Measurements from ENCODE around the gene ALB.

ALB gene

DNA sequence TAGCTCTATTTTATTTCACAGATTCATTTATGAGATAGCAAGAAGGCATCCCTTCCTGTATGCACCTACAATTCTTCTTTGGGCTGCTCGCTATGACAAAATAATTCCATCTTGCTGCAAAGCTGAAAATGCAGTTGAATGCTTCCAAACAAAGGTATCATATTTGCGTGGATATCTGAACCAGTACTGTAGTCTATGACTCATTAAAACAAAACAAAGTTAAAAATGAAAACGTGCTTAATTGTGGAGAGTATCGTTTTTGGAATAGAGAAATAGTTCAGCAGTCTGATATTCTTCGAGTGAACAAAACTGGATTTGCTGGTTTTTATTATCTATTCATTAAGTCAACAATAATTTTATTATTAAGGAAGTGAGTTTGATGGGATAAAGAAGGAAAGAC, 38.2 kb downstream of the ALB start:
- Histone ChIP-seq H3K4me1 (ENCODE audit: insufficient read depth, low read length) (peaks cover 3% of the 10 kb centered on the region; the same call in 1 of the 2 replicates), H3K9me3 (ENCODE audit: insufficient read depth, low read depth, low read length) (no peaks in the 10 kb centered on the region), H3K36me3 (ENCODE audit: insufficient read depth, low read length) (no peaks in the 10 kb centered on the region), H3K27ac (ENCODE audit: low read depth, low read length) (no peak overlapping the region), H3K9ac (ENCODE audit: low read depth, low read length) (no peak overlapping the region), H3K4me3 (ENCODE audit: low read length) (no peak overlapping the region), H3K27me3 (ENCODE audit: insufficient read depth, low read length) (no peaks in the 10 kb centered on the region)
- 90% methylated on average over 5 of the region's 5 CpGs for WGBS

DNA sequence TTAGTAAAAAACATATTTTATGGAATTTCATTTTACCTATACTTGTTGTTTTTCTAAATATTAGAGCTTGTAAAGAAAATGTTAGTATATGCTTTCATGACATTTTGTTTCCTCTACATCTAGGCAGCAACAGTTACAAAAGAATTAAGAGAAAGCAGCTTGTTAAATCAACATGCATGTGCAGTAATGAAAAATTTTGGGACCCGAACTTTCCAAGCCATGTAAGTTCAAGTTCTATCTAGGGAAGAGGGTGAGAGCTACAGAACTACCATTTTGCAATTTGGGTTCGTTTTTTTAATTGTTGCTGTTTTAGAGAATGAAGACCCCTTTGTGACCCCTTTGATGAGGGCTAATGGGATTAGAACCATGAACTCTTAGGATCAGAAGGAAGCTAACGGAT, 39.1 kb downstream of the ALB start:
- H3K36me3 ChIP-seq (ENCODE audit: insufficient read depth, low read length), result no peaks in the 10 kb centered on the region

DNA sequence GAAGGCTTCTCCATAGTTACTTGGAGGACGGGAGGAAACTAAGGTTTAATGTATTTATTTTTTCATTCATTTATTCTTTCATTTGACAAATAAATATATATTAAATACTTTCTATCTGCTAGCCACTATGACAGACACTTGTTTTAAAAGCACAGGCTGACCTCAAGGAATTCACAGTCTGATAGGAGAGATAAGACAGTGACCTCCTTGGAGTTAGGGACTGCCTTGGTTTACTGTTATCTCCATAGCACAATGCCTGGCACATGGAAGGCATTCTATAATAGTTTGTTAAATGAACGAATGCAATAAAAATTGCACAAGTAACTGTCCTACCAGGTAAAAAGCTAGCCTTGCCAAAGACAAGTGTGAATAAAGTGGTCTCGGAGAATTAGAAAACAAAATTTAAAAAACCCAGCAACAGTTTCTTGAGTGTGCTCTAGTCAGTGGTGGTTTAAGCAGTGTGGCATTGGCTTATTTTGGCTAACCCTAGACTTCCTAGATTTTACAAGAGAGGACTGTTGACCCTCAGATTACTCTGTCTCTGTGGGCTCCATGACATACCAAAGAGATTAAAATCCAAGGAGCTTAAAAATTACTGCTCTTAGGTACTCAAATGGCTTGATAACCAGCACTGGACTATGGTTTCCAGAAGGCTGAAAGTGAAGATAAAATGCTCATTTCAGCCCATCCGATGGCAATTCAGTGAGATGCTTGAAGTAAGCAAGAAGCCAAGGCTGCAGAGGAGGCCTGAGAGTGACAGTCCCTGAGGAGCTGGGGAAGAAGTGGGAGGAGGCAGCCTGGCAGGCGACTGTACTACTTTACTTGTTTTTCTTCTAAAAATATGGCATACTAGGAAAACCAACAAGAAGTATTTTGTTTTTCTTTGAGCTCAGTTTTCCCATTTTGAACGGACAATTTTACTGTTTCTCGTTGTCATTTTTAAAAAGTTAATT, 41.6 kb downstream of the ALB start:
- H3K36me3 ChIP-seq (ENCODE audit: insufficient read depth, low read length), result no peaks in the 10 kb centered on the region
- H3K4me3 ChIP-seq (ENCODE audit: low read length), result no peak overlapping the region
- H3K27me3 ChIP-seq (ENCODE audit: insufficient read depth, low read length), result no peaks in the 10 kb centered on the region
- WGBS, result 87% methylated on average over 6 of the region's 7 CpGs
- H3K9me3 ChIP-seq (ENCODE audit: insufficient read depth, low read depth, low read length), result no peaks in the 10 kb centered on the region
- H3K9ac ChIP-seq (ENCODE audit: low read depth, low read length), result no peak overlapping the region
- H3K4me1 ChIP-seq (ENCODE audit: insufficient read depth, low read length), result peaks cover 24% of the 10 kb centered on the region
- no peak overlapping the region for H3K27ac ChIP-seq (ENCODE audit: low read depth, low read length)

More for the DNA sequence above, 39.1 kb downstream of the ALB start:
- WGBS, result 87% methylated on average over 2 of the region's 3 CpGs
- no peaks in the 10 kb centered on the region for H3K9me3 ChIP-seq (ENCODE audit: insufficient read depth, low read depth, low read length)
- H3K9ac ChIP-seq (ENCODE audit: low read depth, low read length), result no peak overlapping the region
- H3K27ac ChIP-seq (ENCODE audit: low read depth, low read length), result no peak overlapping the region
- no peaks in the 10 kb centered on the region for H3K27me3 ChIP-seq (ENCODE audit: insufficient read depth, low read length)
- no peak overlapping the region for H3K4me3 ChIP-seq (ENCODE audit: low read length)
- H3K4me1 ChIP-seq (ENCODE audit: insufficient read depth, low read length), result peaks cover 3% of the 10 kb centered on the region; the same call in 1 of the 2 replicates

DNA sequence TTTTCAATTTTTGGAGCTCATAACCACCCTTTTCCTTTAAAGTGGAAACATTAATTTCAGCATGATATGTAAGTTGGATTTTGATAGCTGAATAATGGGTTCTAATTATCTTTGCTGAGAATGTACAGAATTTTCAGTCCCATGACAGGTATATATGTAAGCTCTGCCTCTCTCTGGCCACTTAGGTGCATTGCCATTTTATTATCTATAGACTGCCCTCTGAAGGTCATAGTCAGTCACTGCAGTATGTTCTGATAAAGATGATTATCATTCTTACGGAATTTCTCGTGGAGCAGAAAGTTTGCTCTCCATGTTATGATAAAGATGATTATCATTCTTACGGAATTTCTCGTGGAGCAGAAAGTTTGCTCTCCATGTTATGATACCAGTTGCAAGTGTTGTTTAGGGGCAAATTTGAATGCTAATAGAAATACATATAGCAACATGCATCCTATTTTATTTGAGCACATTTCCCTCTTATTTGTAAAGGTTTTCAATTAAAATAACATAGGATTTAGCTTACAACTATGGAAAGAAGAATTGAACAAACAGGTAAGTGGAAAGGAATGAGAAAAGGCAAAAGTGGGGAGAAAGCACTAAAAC, 42.4 kb downstream of the ALB start:
- Histone ChIP-seq H3K9ac (ENCODE audit: low read depth, low read length) (no peak overlapping the region), H3K36me3 (ENCODE audit: insufficient read depth, low read length) (no peaks in the 10 kb centered on the region), H3K27me3 (ENCODE audit: insufficient read depth, low read length) (no peaks in the 10 kb centered on the region), H3K4me3 (ENCODE audit: low read length) (no peak overlapping the region), H3K9me3 (ENCODE audit: insufficient read depth, low read depth, low read length) (no peaks in the 10 kb centered on the region), H3K4me1 (ENCODE audit: insufficient read depth, low read length) (peaks cover 32% of the 10 kb centered on the region), H3K27ac (ENCODE audit: low read depth, low read length) (no peak overlapping the region)
- 64% methylated on average over 2 of the region's 4 CpGs for WGBS

DNA sequence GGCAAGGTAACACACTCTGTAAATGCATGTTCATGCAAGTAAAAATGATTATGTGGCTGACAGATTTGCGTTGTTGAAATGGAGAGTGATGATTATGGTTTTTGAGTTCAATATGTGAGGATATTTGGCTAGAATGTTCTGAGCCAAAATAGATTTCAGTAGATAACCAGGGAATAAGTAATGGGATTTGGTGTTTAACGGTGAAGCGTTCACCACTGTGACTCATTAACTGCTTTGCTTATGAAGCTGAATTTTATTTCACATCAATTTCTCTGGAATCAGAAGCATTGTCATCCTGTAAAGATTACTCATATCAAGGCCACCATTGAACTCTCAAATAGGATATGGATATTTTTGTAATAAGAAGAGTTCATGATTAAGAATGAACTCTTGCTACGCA, 43.6 kb downstream of the ALB start:
- 95% methylated on average over 3 of the region's 4 CpGs for WGBS
- H3K9ac ChIP-seq (ENCODE audit: low read depth, low read length), result no peak overlapping the region

DNA sequence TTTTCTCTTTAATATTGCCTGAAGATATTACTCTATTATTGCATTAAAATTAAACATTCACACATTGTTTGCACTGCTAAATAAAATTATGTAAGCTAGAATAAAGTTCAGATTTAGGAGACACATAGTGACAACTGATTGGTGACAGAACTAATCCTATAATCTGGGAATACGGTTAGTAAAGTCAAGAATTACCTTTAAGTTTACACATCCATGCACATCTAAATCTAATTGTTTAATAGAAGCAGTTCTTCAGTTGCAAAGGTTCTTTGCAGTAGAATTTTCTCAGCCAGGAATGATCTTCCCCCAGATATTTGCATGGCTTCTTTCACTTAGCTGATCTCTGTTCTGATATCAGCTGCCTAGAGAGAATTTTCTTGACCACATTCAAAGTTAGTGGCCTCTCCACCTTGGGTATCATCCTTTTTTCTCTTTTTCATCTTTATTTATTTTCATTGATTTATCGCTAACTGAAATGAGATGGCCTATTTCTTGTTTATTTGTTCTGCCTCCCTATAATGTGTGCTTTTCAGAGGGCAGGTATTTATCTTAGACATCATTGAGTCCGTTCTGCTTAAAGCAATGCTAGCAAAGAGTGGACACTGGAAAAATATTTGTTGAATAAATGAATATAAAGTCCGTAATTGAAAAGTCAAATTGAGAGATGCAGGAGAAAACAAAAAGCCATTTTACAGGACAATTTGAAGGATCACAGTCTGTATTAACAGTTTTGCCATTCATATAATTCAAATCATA, 44.5 kb downstream of the ALB start:
- 97% methylated on average over 4 of the region's 4 CpGs for WGBS
- Histone ChIP-seq H3K4me1 (ENCODE audit: insufficient read depth, low read length) (peaks cover 54% of the 10 kb centered on the region), H3K36me3 (ENCODE audit: insufficient read depth, low read length) (no peaks in the 10 kb centered on the region), H3K4me3 (ENCODE audit: low read length) (no peak overlapping the region), H3K9me3 (ENCODE audit: insufficient read depth, low read depth, low read length) (no peaks in the 10 kb centered on the region), H3K27ac (ENCODE audit: low read depth, low read length) (no peak overlapping the region), H3K9ac (ENCODE audit: low read depth, low read length) (no peak overlapping the region), H3K27me3 (ENCODE audit: insufficient read depth, low read length) (peaks cover 4% of the 10 kb centered on the region; the same call in 1 of the 2 replicates)

More for the DNA sequence above, 43.6 kb downstream of the ALB start:
- Histone ChIP-seq H3K36me3 (ENCODE audit: insufficient read depth, low read length) (no peaks in the 10 kb centered on the region), H3K27ac (ENCODE audit: low read depth, low read length) (no peak overlapping the region), H3K27me3 (ENCODE audit: insufficient read depth, low read length) (peaks cover 4% of the 10 kb centered on the region; the same call in 1 of the 2 replicates), H3K4me1 (ENCODE audit: insufficient read depth, low read length) (peaks cover 44% of the 10 kb centered on the region), H3K4me3 (ENCODE audit: low read length) (no peak overlapping the region), H3K9me3 (ENCODE audit: insufficient read depth, low read depth, low read length) (no peaks in the 10 kb centered on the region)

DNA sequence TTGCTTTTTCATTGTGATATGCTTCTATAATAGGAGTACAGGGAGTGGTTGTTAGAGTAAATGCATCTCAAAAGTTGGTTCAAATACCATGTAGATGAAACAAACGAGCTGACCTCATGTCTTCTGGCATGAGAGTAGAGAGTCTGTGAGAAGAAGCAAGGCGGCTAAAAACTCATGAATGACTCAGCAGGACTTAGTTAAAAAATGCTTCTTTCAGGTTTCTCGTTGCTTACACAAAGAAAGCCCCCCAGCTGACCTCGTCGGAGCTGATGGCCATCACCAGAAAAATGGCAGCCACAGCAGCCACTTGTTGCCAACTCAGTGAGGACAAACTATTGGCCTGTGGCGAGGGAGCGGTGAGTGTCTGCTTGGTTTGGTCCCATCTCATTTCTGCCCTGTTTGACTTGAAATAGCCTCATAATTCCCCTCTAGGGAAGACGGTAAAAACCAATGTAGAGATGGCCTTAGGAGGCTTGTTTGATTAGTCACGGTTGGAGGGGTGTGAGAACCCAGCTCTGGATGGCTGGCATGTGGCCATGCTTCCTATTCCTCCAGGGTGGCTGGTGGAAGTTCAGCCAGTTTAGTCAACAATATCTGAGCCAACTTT, 46.4 kb downstream of the ALB start:
- peak overlapping the region; percentile 76 for H3K27ac ChIP-seq (ENCODE audit: low read depth, low read length)
- peaks cover 69% of the 10 kb centered on the region for H3K4me1 ChIP-seq (ENCODE audit: insufficient read depth, low read length)
- H3K36me3 ChIP-seq (ENCODE audit: insufficient read depth, low read length), result no peaks in the 10 kb centered on the region
- H3K9ac ChIP-seq (ENCODE audit: low read depth, low read length), result peak overlapping the region; percentile 42; the same call in 1 of the 2 replicates
- H3K27me3 ChIP-seq (ENCODE audit: insufficient read depth, low read length), result peaks cover 4% of the 10 kb centered on the region; the same call in 1 of the 2 replicates
- WGBS, result 50% methylated on average over 9 of the region's 9 CpGs
- H3K9me3 ChIP-seq (ENCODE audit: insufficient read depth, low read depth, low read length), result no peaks in the 10 kb centered on the region
- no peak overlapping the region for H3K4me3 ChIP-seq (ENCODE audit: low read length)

DNA sequence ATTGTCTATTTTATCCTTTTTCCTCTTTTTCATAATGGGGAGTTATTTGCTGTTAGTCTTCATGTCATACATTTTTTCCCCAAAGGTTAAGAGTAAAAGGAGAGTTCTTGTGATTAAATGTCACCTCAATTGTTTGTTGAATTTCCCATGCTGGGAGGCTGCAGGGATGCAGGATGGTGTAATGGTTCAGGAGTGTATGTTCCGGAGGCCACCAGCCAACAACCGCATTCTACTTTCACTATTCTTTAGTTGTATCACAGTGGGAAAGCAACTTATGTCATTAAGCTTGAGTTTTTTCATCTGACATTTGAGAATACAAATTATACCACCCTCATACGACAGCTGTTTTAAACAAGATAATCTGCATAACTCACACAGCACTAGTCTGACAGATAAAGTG, 47.3 kb downstream of the ALB start:
- Histone ChIP-seq H3K4me1 (ENCODE audit: insufficient read depth, low read length) (peaks cover 69% of the 10 kb centered on the region), H3K4me3 (ENCODE audit: low read length) (no peak overlapping the region), H3K27me3 (ENCODE audit: insufficient read depth, low read length) (peaks cover 4% of the 10 kb centered on the region; the same call in 1 of the 2 replicates), H3K36me3 (ENCODE audit: insufficient read depth, low read length) (no peaks in the 10 kb centered on the region), H3K27ac (ENCODE audit: low read depth, low read length) (peak overlapping the region; percentile 94; the same call in 1 of the 2 replicates), H3K9me3 (ENCODE audit: insufficient read depth, low read depth, low read length) (no peaks in the 10 kb centered on the region), H3K9ac (ENCODE audit: low read depth, low read length) (no peak overlapping the region)
- WGBS, result 18% methylated on average over 1 of the region's 3 CpGs

DNA sequence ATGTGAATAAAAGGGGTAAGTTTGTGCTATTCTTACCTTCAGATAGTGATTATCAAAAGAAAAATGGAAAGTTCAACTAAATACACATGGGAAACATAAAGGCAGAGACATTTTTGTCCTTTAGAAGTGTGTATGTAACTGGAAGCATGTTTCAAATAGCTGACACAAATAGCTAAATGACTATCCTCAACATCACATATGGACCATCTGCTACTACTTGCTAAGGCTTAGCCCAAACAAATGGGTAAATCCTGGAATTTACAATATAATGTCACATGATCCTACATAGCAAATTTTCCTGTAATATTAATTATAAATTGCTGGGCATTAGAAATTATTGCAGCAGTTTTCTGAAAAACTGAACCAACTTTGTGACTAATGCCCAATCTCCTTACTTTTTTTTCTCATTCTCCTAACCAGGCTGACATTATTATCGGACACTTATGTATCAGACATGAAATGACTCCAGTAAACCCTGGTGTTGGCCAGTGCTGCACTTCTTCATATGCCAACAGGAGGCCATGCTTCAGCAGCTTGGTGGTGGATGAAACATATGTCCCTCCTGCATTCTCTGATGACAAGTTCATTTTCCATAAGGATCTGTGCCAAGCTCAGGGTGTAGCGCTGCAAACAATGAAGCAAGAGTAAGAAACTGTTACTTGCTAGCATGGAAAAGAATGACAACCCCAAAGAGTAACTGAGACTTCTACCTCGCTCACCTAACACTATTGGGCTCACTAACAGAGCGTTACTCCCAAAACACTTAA, 48.1 kb downstream of the ALB start:
- Histone ChIP-seq H3K27ac (ENCODE audit: low read depth, low read length) (peak overlapping the region; percentile 94), H3K9ac (ENCODE audit: low read depth, low read length) (0 out of 2 replicates have a peak overlapping the region, but pooled peaks have one; percentile 12), H3K36me3 (ENCODE audit: insufficient read depth, low read length) (no peaks in the 10 kb centered on the region), H3K4me3 (ENCODE audit: low read length) (no peak overlapping the region), H3K27me3 (ENCODE audit: insufficient read depth, low read length) (peaks cover 4% of the 10 kb centered on the region; the same call in 1 of the 2 replicates), H3K9me3 (ENCODE audit: insufficient read depth, low read depth, low read length) (no peaks in the 10 kb centered on the region), H3K4me1 (ENCODE audit: insufficient read depth, low read length) (peaks cover 66% of the 10 kb centered on the region)
- WGBS, result 91% methylated on average over 4 of the region's 4 CpGs

All from HUES64 (cell line).